Natural killer cell (primary cell): ENCODE data around the gene TENM3. TPM values are rescaled to one million over a fixed set of nuclear protein-coding genes. Genes with fewer than 3 reads are reported as not detected.

Source experiments
- ATAC-seq, 3 donors: fragments of 150-1000 bp in 2 of 3; fragments of 200-7000 bp in 1 of 3; cut with Tn5 transposase; 1 replicate in 1 of 3; 2 replicates in 2 of 3; pipeline ENCODE4 v1.10.0; 2021; ENCODE audit warnings: mild to moderate bottlenecking in 2 of 3, moderate library complexity in 2 of 3
- DNase-seq, 2 donors: peaks; one replicate each; pipeline versions ENCODE4 v3.0.0 to v3.0.0-alpha.2; 2013 to 2021; ENCODE audit warnings: mixed read lengths in 1 of 2
- H3K27ac ChIP-seq: one replicate; pipeline ENCODE4 v1.5.1; 2013; ENCODE audit warnings: mild to moderate bottlenecking, low read length
- H3K27me3 ChIP-seq: one replicate; pipeline ENCODE4 v1.6.1; 2013; ENCODE audit warnings: low read length; ENCODE audit not compliant: control insufficient read depth, insufficient read depth
- H3K36me3 ChIP-seq: one replicate; pipeline ENCODE4 v1.6.1; 2013; ENCODE audit warnings: low read length; ENCODE audit not compliant: control insufficient read depth, insufficient read depth
- H3K4me1 ChIP-seq: one replicate; pipeline ENCODE4 v1.6.1; 2013; ENCODE audit warnings: low read length; ENCODE audit not compliant: control insufficient read depth, insufficient read depth
- H3K4me3 ChIP-seq: one replicate; pipeline ENCODE4 v1.5.1; 2013; ENCODE audit warnings: low read length
- H3K9me3 ChIP-seq: one replicate; pipeline ENCODE4 v1.6.1; 2013; ENCODE audit warnings: low read length; ENCODE audit not compliant: control insufficient read depth, insufficient read depth
- H3K27ac Mint-ChIP-seq, 2 donors: one replicate each; pipeline ENCODE4 v1.8.0; 2022; ENCODE audit warnings: mild to moderate bottlenecking in 2 of 2, mixed read lengths in 2 of 2, moderate library complexity in 1 of 2
- H3K27me3 Mint-ChIP-seq, 2 donors: one replicate each; pipeline ENCODE4 v1.8.0; 2022; ENCODE audit warnings: low read depth in 2 of 2, mixed read lengths in 2 of 2
- H3K36me3 Mint-ChIP-seq: one replicate; pipeline ENCODE4 v1.8.0; 2022; ENCODE audit warnings: mixed read lengths
- H3K4me1 Mint-ChIP-seq, 2 donors: one replicate each; pipeline ENCODE4 v1.8.0; 2022; ENCODE audit warnings: mixed read lengths in 2 of 2
- H3K4me3 Mint-ChIP-seq: one replicate; pipeline ENCODE4 v1.8.0; 2022; ENCODE audit warnings: mild to moderate bottlenecking, moderate library complexity, mixed read lengths
- H3K9me3 Mint-ChIP-seq, 2 donors: one replicate each; pipeline ENCODE4 v1.8.0; 2022; ENCODE audit warnings: mixed read lengths in 2 of 2
- CTCF ChIP-seq: fragments of 200-600 bp; IDR thresholded peaks from one replicate; pipeline ENCODE4 v1.8.0; 2022; ENCODE audit warnings: antibody characterized with exemption
- WGBS: methylation state at CpG from one replicate; pipeline ENCODE4 v1.1.7; 2013; ENCODE audit warnings: missing lambda C conversion rate; ENCODE audit not compliant: insufficient coverage; 5-methylcytosine and 5-hydroxymethylcytosine counted together
- intact Hi-C: fragments of 100-400 bp; cut with micrococcal nuclease; formaldehyde crosslinking; loops from one replicate; pipeline ENCODE4 v1.14.2; 2022
- total RNA-seq, 4 donors: library from RNA; stranded (reverse); fragments of 120-200 nt in 1 of 4; gene quantifications; one replicate each; pipeline versions ENCODE4 v1.2.3 to v1.2.4, GENCODE V29; 2013 to 2022

The TENM3 gene
- total RNA-seq, 3 donors from 2014 or later (not counting 1 experiment from before 2014, with no cell fraction given): not detected

GRCh38 chr4:182730791-182731190, 487.6 kb downstream of the TENM3 start:
- intact Hi-C loops: no loop called here
- Histone ChIP-seq H3K27me3 (no peaks in the 10 kb centered on the region), H3K4me3 (no peak overlapping the region), H3K36me3 (no peaks in the 10 kb centered on the region), H3K27ac (no peak overlapping the region), H3K9me3 (no peaks in the 10 kb centered on the region), H3K4me1 (no peaks in the 10 kb centered on the region)
- Mint-ChIP-seq H3K9me3 (peaks cover 0 to 2% of the 10 kb centered on the region in 2 donors), H3K36me3 (no peaks in the 10 kb centered on the region), H3K27ac (no peak overlapping the region), H3K4me1 (no peaks in the 10 kb centered on the region), H3K27me3 (peaks cover 7 to 10% of the 10 kb centered on the region in 2 donors), H3K4me3 (no peak overlapping the region)
- no peak for ATAC-seq
- 100% methylated on average over 2 of the region's 3 CpGs for WGBS
- DNase-seq: no peak
- no peak for TF ChIP-seq CTCF

GRCh38 chr4:182736207-182736606, 493.0 kb downstream of the TENM3 start:
- H3K36me3 ChIP-seq: no peaks in the 10 kb centered on the region
- Mint-ChIP-seq H3K36me3 (no peaks in the 10 kb centered on the region), H3K4me1 (no peaks in the 10 kb centered on the region), H3K27ac (no peak overlapping the region), H3K27me3 (peaks cover 0 to 7% of the 10 kb centered on the region in 2 donors), H3K9me3 (peaks cover 0 to 2% of the 10 kb centered on the region in 2 donors), H3K4me3 (no peak overlapping the region)
- ATAC-seq (no peak), DNase-seq (no peak)
- H3K27ac ChIP-seq: no peak overlapping the region
- H3K4me1 ChIP-seq: no peaks in the 10 kb centered on the region
- H3K27me3 ChIP-seq: no peaks in the 10 kb centered on the region
- H3K4me3 ChIP-seq: no peak overlapping the region
- intact Hi-C loops: no loop called here
- 94% methylated on average over 2 of the region's 2 CpGs for WGBS
- TF ChIP-seq CTCF: no peak
- H3K9me3 ChIP-seq: no peaks in the 10 kb centered on the region

GRCh38 chr4:182738283-182739047, 495.3 kb downstream of the TENM3 start:
- no peaks in the 10 kb centered on the region for H3K27me3 ChIP-seq
- no peaks in the 10 kb centered on the region for H3K4me1 ChIP-seq
- no peak for DNase-seq
- WGBS: 80% methylated on average over 7 of the region's 8 CpGs
- no peak overlapping the region for H3K4me3 ChIP-seq
- no peak overlapping the region for H3K27ac ChIP-seq
- H3K27me3 Mint-ChIP-seq: peaks cover 0 to 7% of the 10 kb centered on the region in 2 donors
- no peak for ATAC-seq
- H3K36me3 Mint-ChIP-seq: no peaks in the 10 kb centered on the region
- intact Hi-C loops: no loop called here
- no peaks in the 10 kb centered on the region for H3K4me1 Mint-ChIP-seq
- no peaks in the 10 kb centered on the region for H3K36me3 ChIP-seq
- H3K9me3 ChIP-seq: no peaks in the 10 kb centered on the region
- H3K9me3 Mint-ChIP-seq: no peaks in the 10 kb centered on the region
- no peak overlapping the region for H3K4me3 Mint-ChIP-seq
- no peak overlapping the region for H3K27ac Mint-ChIP-seq
- no peak for TF ChIP-seq CTCF

- Histone ChIP-seq H3K4me3 (no peak overlapping the region), H3K27ac (no peak overlapping the region), H3K4me1 (no peaks in the 10 kb centered on the region), H3K27me3 (no peaks in the 10 kb centered on the region), H3K36me3 (no peaks in the 10 kb centered on the region), H3K9me3 (no peaks in the 10 kb centered on the region)
- H3K36me3 Mint-ChIP-seq: no peaks in the 10 kb centered on the region
- intact Hi-C loops: no loop called here
- no peak overlapping the region for H3K4me3 Mint-ChIP-seq
- H3K9me3 Mint-ChIP-seq: no peaks in the 10 kb centered on the region
- no peak overlapping the region for H3K27ac Mint-ChIP-seq
- WGBS: 67% methylated on average over 1 of the region's 3 CpGs
- no peaks in the 10 kb centered on the region for H3K27me3 Mint-ChIP-seq
- DNase-seq: no peak
- TF ChIP-seq CTCF: no peak
- H3K4me1 Mint-ChIP-seq: no peaks in the 10 kb centered on the region
- no peak for ATAC-seq
Measured at GRCh38 chr4:182740256-182740655, 497.1 kb downstream of the TENM3 start.
